ENCODE measurements around the gene ZNF469. TPM values are rescaled to one million over a fixed set of nuclear protein-coding genes. Genes with fewer than 3 reads are reported as not detected.
"Not testable (repeated sequence)": the region's sequence is repeated elsewhere in the genome, so short reads cannot be mapped to it uniquely, and the experiment has no call there.

Gene ZNF469
- polyA plus RNA-seq, 1 donor from 2014 or later, result not detected

DNA sequence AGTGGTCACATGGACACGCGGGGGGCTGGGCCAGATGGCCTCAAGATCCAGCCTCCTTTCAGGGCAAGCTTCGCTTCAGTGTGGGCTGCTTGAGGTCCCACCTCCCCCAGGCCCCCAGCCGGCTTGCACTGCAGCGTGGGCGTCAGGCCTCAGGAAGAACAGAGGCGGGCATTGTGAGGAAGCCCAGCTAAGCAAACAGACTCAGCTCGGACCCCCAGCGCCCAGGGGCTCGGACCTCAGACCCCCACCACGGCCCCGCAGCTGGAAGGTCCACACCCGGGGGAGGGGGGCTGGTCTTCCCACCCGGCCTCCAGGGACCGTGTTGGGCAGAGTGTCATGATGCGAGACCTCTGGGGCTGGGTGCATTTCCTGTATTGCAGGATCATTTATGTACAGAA is 24.7 kb upstream of the ZNF469 start (continued):
- TF ChIP-seq EZH2 (IDR thresholded peaks at IDR 0.05; ENCODE audit: borderline replicate concordance, insufficient read depth, low read length, poor library complexity, severe bottlenecking), result no peak

DNA sequence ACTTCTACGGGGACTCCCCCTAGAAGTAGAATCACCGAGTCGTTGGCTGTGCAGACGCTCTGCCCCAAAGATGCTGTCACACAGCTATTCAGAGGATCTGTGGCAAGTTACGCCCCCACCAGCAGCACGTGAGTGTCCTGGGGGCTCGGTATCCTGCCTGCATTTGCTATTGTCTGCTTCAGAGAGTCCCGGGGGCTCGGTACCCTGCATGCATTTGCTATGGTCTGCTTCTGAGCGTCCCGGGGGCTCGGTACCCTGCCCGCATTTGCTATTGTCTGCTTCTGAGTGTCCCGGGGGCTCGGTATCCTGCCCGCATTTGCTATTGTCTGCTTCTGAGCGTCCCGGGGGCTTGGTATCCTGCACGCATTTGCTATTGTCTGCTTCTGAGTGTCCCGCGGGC is 23.8 kb upstream of the ZNF469 start:
- Histone ChIP-seq H3K4me2 (ENCODE audit: low read length) (no peak overlapping the region), H3K4me3 (ENCODE audit: low read length) (no peak overlapping the region), H3K9me2 (ENCODE audit: insufficient read depth, low read length) (no peaks in the 10 kb centered on the region), H2AFZ (ENCODE audit: low read depth, low read length) (no peak overlapping the region), H3K27me3 (ENCODE audit: insufficient read depth, low read depth, low read length) (no peaks in the 10 kb centered on the region), H3K79me2 (replicated peaks; ENCODE audit: insufficient read depth, low read length) (no peaks in the 10 kb centered on the region), H3K9me3 (ENCODE audit: low read length) (no peaks in the 10 kb centered on the region), H3K27ac (ENCODE audit: low read length) (no peak overlapping the region), H3K36me3 (ENCODE audit: insufficient read depth, low read length) (no peaks in the 10 kb centered on the region), H4K20me1 (ENCODE audit: insufficient read depth) (no peaks in the 10 kb centered on the region), H3F3A (ENCODE audit: insufficient read depth, low read length, poor library complexity, severe bottlenecking) (no peaks in the 10 kb centered on the region), H3K9ac (ENCODE audit: low read length) (no peak overlapping the region)
- TF ChIP-seq EP300 (conservative IDR thresholded peaks at IDR 0.05; ENCODE audit: poor library complexity, severe bottlenecking) (no peak), POLR2AphosphoS5 (IDR thresholded peaks at IDR 0.05) (no peak), REST (IDR thresholded peaks at IDR 0.05; ENCODE audit: borderline replicate concordance) (no peak)

DNA sequence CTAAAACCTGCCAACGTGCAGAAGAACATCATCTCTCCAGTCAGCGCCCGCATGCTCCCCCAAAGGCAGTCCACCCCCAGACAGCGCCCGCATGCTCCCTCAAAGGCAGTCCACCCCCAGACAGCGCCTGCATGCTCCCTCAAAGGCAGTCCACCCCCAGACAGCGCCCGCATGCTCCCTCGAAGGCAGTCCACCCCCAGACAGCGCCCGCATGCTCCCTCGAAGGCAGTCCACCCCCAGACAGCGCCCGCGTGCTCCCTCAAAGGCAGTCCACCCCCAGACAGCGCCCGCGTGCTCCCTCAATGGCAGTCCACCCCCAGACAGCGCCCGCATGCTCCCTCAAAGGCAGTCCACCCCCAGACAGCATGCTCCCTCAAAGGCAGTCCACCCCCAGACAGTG is 22.4 kb upstream of the ZNF469 start:
- not testable (repeated sequence) for H3K79me2 ChIP-seq (replicated peaks; ENCODE audit: insufficient read depth, low read length); H3K27ac ChIP-seq (ENCODE audit: low read length); H3K4me2 ChIP-seq (ENCODE audit: low read length); H3K36me3 ChIP-seq (ENCODE audit: insufficient read depth, low read length); H2AFZ ChIP-seq (ENCODE audit: low read depth, low read length); H3K27me3 ChIP-seq (ENCODE audit: insufficient read depth, low read depth, low read length); H3K9me3 ChIP-seq (ENCODE audit: low read length); H4K20me1 ChIP-seq (ENCODE audit: insufficient read depth); H3F3A ChIP-seq (ENCODE audit: insufficient read depth, low read length, poor library complexity, severe bottlenecking); H3K9ac ChIP-seq (ENCODE audit: low read length); H3K4me3 ChIP-seq (ENCODE audit: low read length); H3K9me2 ChIP-seq (ENCODE audit: insufficient read depth, low read length)

DNA sequence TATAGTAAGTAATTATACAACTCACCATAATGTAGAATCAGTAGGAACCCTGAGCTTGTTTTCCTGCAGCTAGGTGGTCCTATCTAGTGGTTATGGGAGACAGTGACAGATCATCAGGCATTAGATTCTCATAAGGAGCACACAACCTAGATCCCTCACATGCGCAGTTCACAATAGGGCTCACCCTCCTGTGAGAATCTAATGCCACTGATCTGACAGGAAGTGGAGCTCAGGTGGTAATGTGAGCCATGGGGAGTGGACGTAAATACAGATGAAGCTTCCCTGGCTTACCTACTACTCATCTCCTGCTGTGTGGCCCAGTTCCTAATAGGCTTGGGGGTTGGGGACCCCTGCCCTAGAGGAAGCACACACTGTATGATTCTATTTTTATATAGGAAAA is 21.8 kb upstream of the ZNF469 start:
- H3K27me3 ChIP-seq (ENCODE audit: insufficient read depth, low read depth, low read length), result no peaks in the 10 kb centered on the region
- no peak overlapping the region for H3K27ac ChIP-seq (ENCODE audit: low read length)
- no peaks in the 10 kb centered on the region for H3K9me3 ChIP-seq (ENCODE audit: low read length)
- H3F3A ChIP-seq (ENCODE audit: insufficient read depth, low read length, poor library complexity, severe bottlenecking), result no peaks in the 10 kb centered on the region
- no peaks in the 10 kb centered on the region for H3K36me3 ChIP-seq (ENCODE audit: insufficient read depth, low read length)
- TF ChIP-seq RAD21 (conservative IDR thresholded peaks at IDR 0.05) (no peak), EP300 (conservative IDR thresholded peaks at IDR 0.05; ENCODE audit: poor library complexity, severe bottlenecking) (no peak), SMC3 (conservative IDR thresholded peaks at IDR 0.05; ENCODE audit: poor library complexity) (no peak), MXI1 (conservative IDR thresholded peaks at IDR 0.05; ENCODE audit: poor library complexity, severe bottlenecking) (no peak), REST (IDR thresholded peaks at IDR 0.05; ENCODE audit: borderline replicate concordance) (no peak), CTCF (IDR thresholded peaks at IDR 0.05; ENCODE audit: poor library complexity, severe bottlenecking) (no peak), TAF1 (IDR thresholded peaks at IDR 0.05; ENCODE audit: low read depth) (no peak)
- H2AFZ ChIP-seq (ENCODE audit: low read depth, low read length), result no peak overlapping the region
- H4K20me1 ChIP-seq (ENCODE audit: insufficient read depth), result no peaks in the 10 kb centered on the region
- no peak overlapping the region for H3K9ac ChIP-seq (ENCODE audit: low read length)
- no peaks in the 10 kb centered on the region for H3K79me2 ChIP-seq (replicated peaks; ENCODE audit: insufficient read depth, low read length)
- H3K4me2 ChIP-seq (ENCODE audit: low read length), result no peak overlapping the region
- no peak overlapping the region for H3K4me3 ChIP-seq (ENCODE audit: low read length)
- no peaks in the 10 kb centered on the region for H3K9me2 ChIP-seq (ENCODE audit: insufficient read depth, low read length)

Data from neural cell (in vitro differentiated cells).